Fibroblast of lung (primary cell): ENCODE measurements around the gene DNAAF8. TPM values are rescaled to one million over a fixed set of nuclear protein-coding genes. Genes with fewer than 3 reads are reported as not detected.

Experiments used
- DNase-seq, 2 donors: peaks; one replicate each; pipeline versions ENCODE4 v3.0.0 to v3.0.0-alpha.2; 2010; ENCODE audit warnings: low read depth in 2 of 2
- H2AFZ ChIP-seq: 2 replicates; pipeline ENCODE4 v1.5.1; 2012; ENCODE audit warnings: low read length, control low read depth, inconsistent platforms
- H3K27ac ChIP-seq: 2 replicates; pipeline ENCODE4 v1.5.1; 2011; ENCODE audit warnings: low read length, control low read depth; ENCODE audit not compliant: insufficient read depth
- H3K27me3 ChIP-seq: 2 replicates; pipeline ENCODE4 v1.5.1; 2011; ENCODE audit warnings: mild to moderate bottlenecking, low read length; ENCODE audit not compliant: control insufficient read depth, insufficient read depth
- H3K36me3 ChIP-seq: 2 replicates; pipeline ENCODE4 v1.5.1; 2011; ENCODE audit warnings: low read length; ENCODE audit not compliant: control insufficient read depth, insufficient read depth
- H3K4me1 ChIP-seq: 2 replicates; pipeline ENCODE4 v1.5.1; 2011; ENCODE audit warnings: low read length; ENCODE audit not compliant: control insufficient read depth, insufficient read depth; ENCODE audit errors: extremely low read depth
- H3K4me2 ChIP-seq: 2 replicates; pipeline ENCODE4 v1.5.1; 2011; ENCODE audit warnings: low read length, control low read depth; ENCODE audit not compliant: insufficient read depth; ENCODE audit errors: extremely low read depth
- H3K4me3 ChIP-seq, 4 experiments: fragments of 200-600 bp in 1 of 4; sonication (generic) in 1 of 4; replicated peaks in 1 of 4; 2 replicates each; pipeline ENCODE4 v1.5.1; 2011 to 2016; ENCODE audit warnings: low read length in 4 of 4, low read depth in 3 of 4, mild to moderate bottlenecking in 3 of 4, control low read depth in 2 of 4, inconsistent platforms in 1 of 4, mixed read lengths in 1 of 4; ENCODE audit not compliant: insufficient read depth in 1 of 4; ENCODE audit errors: control extremely low read depth in 1 of 4
- H3K79me2 ChIP-seq: 2 replicates; pipeline ENCODE4 v1.5.1; 2012; ENCODE audit warnings: mild to moderate bottlenecking, low read length, inconsistent platforms; ENCODE audit not compliant: control insufficient read depth, insufficient read depth
- H3K9ac ChIP-seq: 2 replicates; pipeline ENCODE4 v1.5.1; 2011; ENCODE audit warnings: mild to moderate bottlenecking, low read length, control low read depth; ENCODE audit not compliant: insufficient read depth
- H3K9me3 ChIP-seq: 2 replicates; pipeline ENCODE4 v1.5.1; 2012; ENCODE audit warnings: low read depth, low read length; ENCODE audit not compliant: control insufficient read depth, insufficient read depth
- H4K20me1 ChIP-seq: 2 replicates; pipeline ENCODE4 v1.5.1; 2011; ENCODE audit warnings: low read length; ENCODE audit not compliant: control insufficient read depth, insufficient read depth; ENCODE audit errors: extremely low read depth
- EZH2 ChIP-seq: IDR thresholded peaks from 2 replicates; pipeline ENCODE4 v1.5.1; 2012; ENCODE audit warnings: low read length, control low read depth, mild to moderate bottlenecking; ENCODE audit errors: missing control alignments
- polyA plus RNA-seq, 2 donors: library from polyadenylated mRNA; depleted of rRNA in 1 of 2; stranded (reverse) in 1 of 2; unstranded in 1 of 2; fragments of >200 nt; gene quantifications; 2 replicates each; pipeline ENCODE4 v1.2.1, GENCODE V29; 2011 to 2012; ENCODE audit warnings: missing spikeins in 1 of 2
- total RNA-seq: library from RNA; depleted of rRNA; stranded (reverse); fragments of >200 nt; gene quantifications from 2 replicates; pipeline ENCODE4 v1.2.1, GENCODE V29; 2014
- TF ChIP-seq, protein P1 (sequence below), 2 donors: IDR thresholded peaks in 1 of 2; conservative IDR thresholded peaks in 1 of 2; 1 replicate in 1 of 2; 2 replicates in 1 of 2; pipeline ENCODE4 v1.5.1; 2011 to 2012; ENCODE audit warnings: low read length in 2 of 2, control low read depth in 1 of 2, inconsistent platforms in 1 of 2, low read depth in 1 of 2, mild to moderate bottlenecking in 1 of 2

Gene DNAAF8
- total and polyA plus RNA-seq, 2 donors (not counting 1 experiment from before 2014, with no cell fraction given), result 0.50 to 0.95 TPM

DNA sequence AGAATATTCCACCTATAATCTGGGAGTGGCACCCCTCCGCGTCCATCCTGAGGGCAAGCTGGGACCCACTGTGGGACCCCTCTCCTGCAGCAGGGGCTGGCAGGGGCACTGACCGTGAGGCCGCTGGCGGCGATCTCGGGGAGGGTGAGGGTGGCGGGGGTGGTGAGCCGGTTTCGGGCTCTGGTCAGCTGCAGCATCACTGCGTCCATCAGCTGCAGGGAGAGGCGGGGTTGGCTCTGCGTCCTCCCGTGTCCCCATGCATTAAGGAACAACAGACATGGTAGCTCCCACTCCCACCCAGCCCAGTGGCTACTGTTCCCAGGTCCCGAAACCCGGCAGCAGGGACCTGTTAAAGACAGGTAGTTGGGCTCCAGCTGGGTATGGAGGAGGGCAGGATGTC lies 64.1 kb downstream of the DNAAF8 start:
- Histone ChIP-seq H3K27me3 (no peaks in the 10 kb centered on the region), H3K4me2 (no peak overlapping the region), H3K4me1 (peaks cover 2% of the 10 kb centered on the region), H3K36me3 (no peaks in the 10 kb centered on the region), H3K9ac (no peak overlapping the region), H3K4me3 (no peak overlapping the region), H3K79me2 (no peaks in the 10 kb centered on the region), H3K27ac (no peak overlapping the region), H3K9me3 (no peaks in the 10 kb centered on the region), H4K20me1 (no peaks in the 10 kb centered on the region), H2AFZ (no peak overlapping the region)
- no peak for DNase-seq
- TF ChIP-seq, protein P1, sequence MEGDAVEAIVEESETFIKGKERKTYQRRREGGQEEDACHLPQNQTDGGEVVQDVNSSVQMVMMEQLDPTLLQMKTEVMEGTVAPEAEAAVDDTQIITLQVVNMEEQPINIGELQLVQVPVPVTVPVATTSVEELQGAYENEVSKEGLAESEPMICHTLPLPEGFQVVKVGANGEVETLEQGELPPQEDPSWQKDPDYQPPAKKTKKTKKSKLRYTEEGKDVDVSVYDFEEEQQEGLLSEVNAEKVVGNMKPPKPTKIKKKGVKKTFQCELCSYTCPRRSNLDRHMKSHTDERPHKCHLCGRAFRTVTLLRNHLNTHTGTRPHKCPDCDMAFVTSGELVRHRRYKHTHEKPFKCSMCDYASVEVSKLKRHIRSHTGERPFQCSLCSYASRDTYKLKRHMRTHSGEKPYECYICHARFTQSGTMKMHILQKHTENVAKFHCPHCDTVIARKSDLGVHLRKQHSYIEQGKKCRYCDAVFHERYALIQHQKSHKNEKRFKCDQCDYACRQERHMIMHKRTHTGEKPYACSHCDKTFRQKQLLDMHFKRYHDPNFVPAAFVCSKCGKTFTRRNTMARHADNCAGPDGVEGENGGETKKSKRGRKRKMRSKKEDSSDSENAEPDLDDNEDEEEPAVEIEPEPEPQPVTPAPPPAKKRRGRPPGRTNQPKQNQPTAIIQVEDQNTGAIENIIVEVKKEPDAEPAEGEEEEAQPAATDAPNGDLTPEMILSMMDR (conservative IDR thresholded peaks at IDR 0.05 in 1 of 2, IDR thresholded peaks at IDR 0.05 in 1 of 2; ENCODE audit: low read depth in 1 of 2, low read length in 2 of 2), result no peak
- TF ChIP-seq EZH2, result no peak

Other genes starting within 250 kb of the DNAAF8 start
- 4.9 and 12.2 TPM in 2 replicates for gene CDIP1, start 195.8 kb upstream of the DNAAF8 start, total RNA-seq
- gene CDIP1, start 195.8 kb upstream of the DNAAF8 start, polyA plus RNA-seq, result 6.3 and 11.7 TPM in 2 replicates
- under 0.01 TPM in 2 replicates for gene C16orf96, start 178.2 kb upstream of the DNAAF8 start, total RNA-seq
- 0.01 TPM in 1 of 2 replicates, not detected in the other for gene C16orf96, start 178.2 kb upstream of the DNAAF8 start, polyA plus RNA-seq
- 3.6 and 4.4 TPM in 2 replicates for gene UBALD1, start 119.6 kb upstream of the DNAAF8 start, total RNA-seq
- 2.2 and 3.7 TPM in 2 replicates for gene UBALD1, start 119.6 kb upstream of the DNAAF8 start, polyA plus RNA-seq
- 15.9 and 26.1 TPM in 2 replicates for gene MGRN1, start 109.7 kb upstream of the DNAAF8 start, total RNA-seq
- gene MGRN1, start 109.7 kb upstream of the DNAAF8 start, polyA plus RNA-seq, result 5.4 and 9.6 TPM in 2 replicates
- 17.2 and 21.5 TPM in 2 replicates for gene NUDT16L1, start 41.0 kb upstream of the DNAAF8 start, total RNA-seq
- 14.0 and 19.7 TPM in 2 replicates for gene NUDT16L1, start 41.0 kb upstream of the DNAAF8 start, polyA plus RNA-seq
- 26.2 and 26.3 TPM in 2 replicates for gene ANKS3, start 266 bp upstream of the DNAAF8 start, total RNA-seq
- gene ANKS3, start 266 bp upstream of the DNAAF8 start, polyA plus RNA-seq, result 8.4 and 11.9 TPM in 2 replicates
- 6.9 and 7.1 TPM in 2 replicates for gene ZNF500, start 32.6 kb downstream of the DNAAF8 start, total RNA-seq
- gene ZNF500, start 32.6 kb downstream of the DNAAF8 start, polyA plus RNA-seq, result 3.1 TPM in 2 replicates
- gene SEPTIN12, start 53.8 kb downstream of the DNAAF8 start, total RNA-seq, result not detected in 2 replicates
- not detected in 2 replicates for gene SEPTIN12, start 53.8 kb downstream of the DNAAF8 start, polyA plus RNA-seq
- not detected in 2 replicates for gene SMIM22, start 60.8 kb downstream of the DNAAF8 start, total RNA-seq
- gene SMIM22, start 60.8 kb downstream of the DNAAF8 start, polyA plus RNA-seq, result not detected in 2 replicates
- gene ROGDI, start 68.1 kb downstream of the DNAAF8 start, total RNA-seq, result 11.6 and 13.0 TPM in 2 replicates
- gene ROGDI, start 68.1 kb downstream of the DNAAF8 start, polyA plus RNA-seq, result 8.6 and 9.2 TPM in 2 replicates
- 39.6 and 40.8 TPM in 2 replicates for gene GLYR1, start 112.8 kb downstream of the DNAAF8 start, total RNA-seq
- 28.6 and 42.2 TPM in 2 replicates for gene GLYR1, start 112.8 kb downstream of the DNAAF8 start, polyA plus RNA-seq
- 19.5 and 21.1 TPM in 2 replicates for gene UBN1, start 112.9 kb downstream of the DNAAF8 start, total RNA-seq
- gene UBN1, start 112.9 kb downstream of the DNAAF8 start, polyA plus RNA-seq, result 13.6 and 15.3 TPM in 2 replicates
- 43.7 and 50.5 TPM in 2 replicates for gene PPL, start 202.6 kb downstream of the DNAAF8 start, total RNA-seq
- 3.3 and 5.0 TPM in 2 replicates for gene PPL, start 202.6 kb downstream of the DNAAF8 start, polyA plus RNA-seq
- 0.77 and 0.99 TPM in 2 replicates for gene SEC14L5, start 223.8 kb downstream of the DNAAF8 start, total RNA-seq
- gene SEC14L5, start 223.8 kb downstream of the DNAAF8 start, polyA plus RNA-seq, result 0.05 TPM in 2 replicates